Vein endothelial cell (primary cell): ENCODE data around the gene RNASE7. TPM values are rescaled to one million over a fixed set of nuclear protein-coding genes. Genes with fewer than 3 reads are reported as not detected.

Source experiments
- total RNA-seq: library from RNA; depleted of rRNA; stranded (reverse); fragments of >200 nt; gene quantifications from 2 replicates; pipeline ENCODE4 v1.2.3, GENCODE V29; 2012

The RNASE7 gene, protein sequence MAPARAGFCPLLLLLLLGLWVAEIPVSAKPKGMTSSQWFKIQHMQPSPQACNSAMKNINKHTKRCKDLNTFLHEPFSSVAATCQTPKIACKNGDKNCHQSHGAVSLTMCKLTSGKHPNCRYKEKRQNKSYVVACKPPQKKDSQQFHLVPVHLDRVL
- total RNA-seq: not detected in 2 replicates

GRCh38 chr14:21041676-21042433 lies at the start of gene RNASE7:
Gene RNASE7 (plus strand): TSS chr14:21042362. CDS start chr14:21042993, 631 bp downstream.

DNA sequence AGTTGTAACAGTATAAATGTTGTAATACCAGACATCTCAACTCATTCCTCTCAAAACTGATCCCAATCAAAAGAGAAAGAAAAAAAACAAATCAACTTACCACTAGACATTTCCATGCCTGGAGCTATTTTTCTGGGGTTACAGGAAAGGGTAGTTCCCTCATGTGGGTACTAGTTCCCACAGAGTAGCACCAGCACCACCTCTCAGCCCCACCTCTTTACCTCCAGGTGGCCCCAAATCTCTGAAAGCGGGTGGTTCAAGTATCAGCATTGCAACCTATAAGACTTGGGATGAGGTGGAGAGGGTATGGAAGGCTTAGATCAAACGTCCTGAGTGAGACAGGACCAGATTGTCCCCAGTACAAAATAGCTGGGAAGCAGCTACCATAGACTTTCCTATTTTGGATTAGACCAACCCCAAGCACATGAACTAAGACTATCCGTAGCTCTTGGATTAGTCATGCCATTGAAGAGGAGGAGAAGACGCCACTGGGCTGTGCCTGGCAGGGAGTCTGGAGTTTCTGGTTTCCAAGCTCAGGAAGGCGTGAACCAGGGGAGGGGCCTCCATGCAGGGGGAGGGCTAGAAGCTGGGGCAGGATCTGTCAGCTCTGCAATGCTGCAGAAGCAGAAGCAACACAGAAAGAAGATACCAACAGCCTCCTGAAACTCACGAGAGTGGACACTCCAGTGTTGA lies 43.3 kb upstream of the RNASE7 start, which contains the start of gene SLC39A2:
Gene SLC39A2, plus strand, starts transcription at position 620 of the 693 bp plus-strand sequence. CDS start 154 bp downstream, outside the sequence.

GRCh38 chr14:21024585-21025370 lies 17.4 kb upstream of the RNASE7 start, which contains the start of gene NDRG2:
Gene NDRG2 (minus strand): TSS chr14:21025061. CDS start chr14:21023315, 1,746 bp downstream.

DNA sequence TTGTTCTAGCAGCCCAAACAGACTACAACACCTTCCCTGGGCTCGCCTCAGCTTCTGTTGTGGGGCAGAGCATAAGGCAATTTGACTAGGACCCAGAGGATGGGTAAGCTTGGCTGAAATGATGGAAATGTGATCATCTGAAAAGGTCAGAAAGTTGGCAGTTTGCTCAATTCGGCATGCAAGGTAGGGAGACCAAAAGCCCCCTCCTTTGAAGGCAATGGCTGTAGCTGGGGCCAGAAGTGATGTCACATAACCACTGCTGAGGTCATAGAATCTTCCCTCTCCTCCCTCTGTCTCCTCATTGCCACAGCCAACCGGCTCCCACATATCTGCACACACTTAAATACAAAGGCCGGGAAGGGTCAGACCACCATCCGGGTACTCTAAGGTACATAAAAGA lies 12.2 kb upstream of the RNASE7 start, which contains the start of gene TPPP2:
Gene TPPP2, plus strand, starts transcription at position 301 of the 400 bp plus-strand sequence. CDS start 365 bp downstream, outside the sequence.

DNA sequence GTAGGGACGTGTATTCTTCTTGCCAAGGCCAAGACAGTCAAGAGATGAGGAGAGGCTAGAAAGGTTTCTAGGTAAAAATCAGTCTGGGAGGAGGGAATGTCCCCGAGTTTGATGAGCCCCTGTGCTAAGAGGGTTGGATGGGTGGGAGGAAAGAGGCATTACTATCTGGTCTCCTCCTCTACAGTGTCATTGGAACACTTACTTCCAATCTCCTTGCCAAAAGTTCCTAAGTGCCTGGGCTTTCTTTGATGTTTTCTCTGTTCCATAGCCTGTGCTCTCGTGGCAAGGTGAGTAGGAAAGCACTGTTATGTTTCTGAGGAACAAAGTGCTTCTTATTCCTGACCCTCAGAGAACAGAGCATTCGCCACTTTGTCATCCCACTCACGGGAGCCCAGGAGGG lies 7.5 kb upstream of the RNASE7 start, which contains the start of gene RNASE13:
Gene RNASE13, minus strand, starts transcription at position 101 of the 400 bp plus-strand sequence. CDS start 519 bp downstream, outside the sequence.

DNA sequence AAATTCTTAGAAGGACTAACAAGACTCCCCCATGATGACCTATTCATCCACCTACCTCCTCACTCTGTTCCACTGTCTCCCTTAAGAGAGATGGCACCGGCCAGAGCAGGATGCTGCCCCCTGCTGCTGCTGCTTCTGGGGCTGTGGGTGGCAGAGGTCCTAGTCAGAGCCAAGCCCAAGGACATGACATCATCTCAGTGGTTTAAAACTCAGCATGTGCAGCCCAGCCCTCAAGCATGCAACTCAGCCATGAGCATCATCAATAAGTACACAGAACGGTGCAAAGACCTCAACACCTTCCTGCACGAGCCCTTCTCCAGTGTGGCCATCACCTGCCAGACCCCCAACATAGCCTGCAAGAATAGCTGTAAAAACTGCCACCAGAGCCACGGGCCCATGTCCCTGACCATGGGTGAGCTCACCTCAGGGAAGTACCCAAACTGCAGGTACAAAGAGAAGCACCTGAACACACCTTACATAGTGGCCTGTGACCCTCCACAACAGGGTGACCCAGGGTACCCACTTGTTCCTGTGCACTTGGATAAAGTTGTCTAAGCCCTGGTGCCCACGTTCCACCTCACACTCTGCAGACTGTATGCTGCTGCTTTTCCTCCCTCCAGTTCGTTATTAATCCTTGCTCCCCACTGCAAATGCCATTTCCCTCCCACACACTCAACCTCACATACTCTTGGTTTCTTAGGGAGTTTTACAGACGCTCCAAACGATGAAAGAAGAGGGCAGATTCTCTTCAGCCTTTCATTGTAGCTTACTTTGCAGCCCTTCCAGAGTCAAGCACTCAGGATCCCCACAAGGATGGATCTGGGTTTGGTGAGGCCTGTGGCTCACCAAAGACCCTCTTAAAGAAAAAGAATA lies 15.9 kb downstream of the RNASE7 start, which contains the start of gene RNASE8:
Gene RNASE8, plus strand, starts transcription at position 20 of the 873 bp plus-strand sequence. Its CDS starts 71 bp downstream, at position 91.

GRCh38 chr14:21070083-21070609 lies 28.0 kb downstream of the RNASE7 start, which contains the start of gene ARHGEF40:
Gene ARHGEF40 (plus strand): TSS chr14:21070304. CDS start chr14:21070397, 93 bp downstream.

Other genes starting within 250 kb of the RNASE7 start
- 34.0 and 52.4 TPM in 2 replicates for gene RNASE1, start 239.5 kb upstream of the RNASE7 start, total RNA-seq
- gene RNASE3, start 151.0 kb upstream of the RNASE7 start, total RNA-seq: not detected in 2 replicates
- not detected in 2 replicates for gene RNASE2, start 86.9 kb upstream of the RNASE7 start, total RNA-seq
- 38.2 and 48.1 TPM in 2 replicates for gene METTL17, start 52.4 kb upstream of the RNASE7 start, total RNA-seq
- gene SLC39A2, start 43.1 kb upstream of the RNASE7 start, total RNA-seq: not detected in 2 replicates
- 0.29 TPM in 1 of 2 replicates, not detected in the other for gene NDRG2, start 17.3 kb upstream of the RNASE7 start, total RNA-seq
- gene TPPP2, start 12.1 kb upstream of the RNASE7 start, total RNA-seq: not detected in 2 replicates
- not detected in 2 replicates for gene RNASE13, start 7.6 kb upstream of the RNASE7 start, total RNA-seq
- gene RNASE8, start 15.5 kb downstream of the RNASE7 start, total RNA-seq: not detected in 2 replicates
- gene ARHGEF40, start 27.9 kb downstream of the RNASE7 start, total RNA-seq: 2.9 and 4.6 TPM in 2 replicates
- 8.1 and 10.8 TPM in 2 replicates for gene ZNF219, start 56.3 kb downstream of the RNASE7 start, total RNA-seq
- gene TMEM253, start 58.7 kb downstream of the RNASE7 start, total RNA-seq: not detected in 2 replicates
- not detected in 2 replicates for gene OR5AU1, start 113.7 kb downstream of the RNASE7 start, total RNA-seq
- 625 and 850 TPM in 2 replicates for gene HNRNPC, start 227.1 kb downstream of the RNASE7 start, total RNA-seq
- not detected in 2 replicates for gene RPGRIP1, start 237.7 kb downstream of the RNASE7 start, total RNA-seq